Measurements from ENCODE around the gene PRKCE.
"Not testable (repeated sequence)": the region's sequence is repeated elsewhere in the genome, so short reads cannot be mapped to it uniquely, and the experiment has no call there.

Gene PRKCE

DNA sequence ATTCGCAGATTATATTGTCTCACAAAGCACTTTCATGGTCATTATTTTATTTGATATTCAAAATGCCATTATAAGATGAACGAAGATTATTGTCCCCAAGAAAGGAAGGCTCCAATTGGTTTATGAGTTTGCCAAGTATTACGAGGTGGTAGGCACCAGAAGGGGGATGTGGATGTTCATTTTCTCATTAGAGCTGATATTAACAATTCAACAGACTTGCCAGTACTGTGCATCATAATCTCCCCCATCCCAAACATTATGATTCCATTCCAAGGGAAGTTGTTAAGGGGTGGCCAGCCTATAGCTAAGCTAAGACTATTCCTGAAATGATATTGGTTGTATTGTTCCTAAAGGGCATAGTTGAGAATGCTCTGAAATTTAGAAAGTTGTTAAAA is 257.7 kb downstream of the PRKCE start:
- Mint-ChIP-seq H3K4me3 (no peak overlapping the region), H3K27ac (no peak overlapping the region), H3K9me3 (no peaks in the 10 kb centered on the region), H3K27me3 (ENCODE audit: low read depth) (no peaks in the 10 kb centered on the region), H3K4me1 (ENCODE audit: low read depth) (peaks cover 5% of the 10 kb centered on the region), H3K36me3 (ENCODE audit: low read depth) (no peaks in the 10 kb centered on the region)
- DNase-seq (ENCODE audit: low spot score): no peak

DNA sequence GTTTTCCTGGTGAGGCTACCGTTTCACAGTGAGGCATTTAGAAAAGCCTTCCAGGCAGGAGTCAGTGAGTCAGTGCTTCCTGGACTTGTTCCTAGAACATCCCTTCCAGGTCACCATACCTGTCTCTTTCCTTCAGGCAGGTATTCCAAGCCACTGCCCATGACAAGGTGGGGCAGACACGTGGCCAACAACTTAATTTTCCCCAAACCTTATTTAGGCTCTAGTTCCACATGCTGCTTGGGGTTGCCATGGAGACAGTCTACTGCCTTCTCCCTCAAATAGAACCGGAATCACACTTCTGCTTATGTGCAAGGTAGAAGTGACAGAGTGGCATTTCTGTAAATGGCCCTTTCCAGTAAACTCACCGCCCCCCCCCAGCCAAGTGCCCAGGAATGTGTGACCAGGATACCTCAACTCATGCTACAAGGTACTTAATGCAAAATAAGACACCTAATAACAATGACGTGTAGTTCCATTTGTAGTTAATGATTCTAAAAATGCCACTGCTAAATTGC is 258.3 kb downstream of the PRKCE start:
- Mint-ChIP-seq H3K27ac (no peak overlapping the region), H3K4me3 (no peak overlapping the region), H3K27me3 (ENCODE audit: low read depth) (no peaks in the 10 kb centered on the region), H3K4me1 (ENCODE audit: low read depth) (no peaks in the 10 kb centered on the region), H3K36me3 (ENCODE audit: low read depth) (no peaks in the 10 kb centered on the region), H3K9me3 (no peaks in the 10 kb centered on the region)
- DNase-seq (ENCODE audit: low spot score): no peak

GRCh38 chr2:45910473-45911060 is 259.1 kb downstream of the PRKCE start:
- Mint-ChIP-seq H3K9me3 (no peaks in the 10 kb centered on the region), H3K27ac (no peak overlapping the region), H3K4me3 (no peak overlapping the region), H3K27me3 (ENCODE audit: low read depth) (no peaks in the 10 kb centered on the region), H3K4me1 (ENCODE audit: low read depth) (no peaks in the 10 kb centered on the region), H3K36me3 (ENCODE audit: low read depth) (no peaks in the 10 kb centered on the region)
- no peak for DNase-seq (ENCODE audit: low spot score)

- Mint-ChIP-seq H3K36me3 (ENCODE audit: low read depth) (no peaks in the 10 kb centered on the region), H3K4me3 (no peak overlapping the region), H3K27me3 (ENCODE audit: low read depth) (no peaks in the 10 kb centered on the region), H3K4me1 (ENCODE audit: low read depth) (peaks cover 2% of the 10 kb centered on the region), H3K9me3 (no peaks in the 10 kb centered on the region), H3K27ac (no peak overlapping the region)
- no peak for DNase-seq (ENCODE audit: low spot score)
These were observed 260.1 kb downstream of the PRKCE start for GRCh38 chr2:45911538-45911937.

DNA sequence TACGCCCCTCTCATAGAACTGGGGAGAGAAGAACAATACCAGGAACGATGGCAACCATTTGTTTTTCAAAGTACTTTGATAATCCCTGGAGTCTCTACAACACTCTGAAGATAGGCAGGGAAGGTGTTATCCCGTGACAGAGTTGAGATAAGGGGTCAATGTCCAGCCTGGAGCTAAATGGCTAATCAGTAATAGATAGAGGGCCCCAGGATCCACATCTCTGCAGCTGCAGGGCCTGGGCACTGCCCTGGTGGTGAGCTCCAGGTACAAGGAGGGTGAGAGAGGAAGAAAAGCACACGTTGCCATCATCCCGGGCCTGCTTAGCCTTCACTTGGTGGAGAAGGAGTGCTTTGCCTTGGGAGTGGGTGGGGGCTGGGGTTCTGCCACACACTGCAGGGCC is 260.6 kb downstream of the PRKCE start:
- no peak overlapping the region for H3K27ac Mint-ChIP-seq
- peaks cover 6% of the 10 kb centered on the region for H3K4me1 Mint-ChIP-seq (ENCODE audit: low read depth)
- H3K36me3 Mint-ChIP-seq (ENCODE audit: low read depth): no peaks in the 10 kb centered on the region
- no peaks in the 10 kb centered on the region for H3K9me3 Mint-ChIP-seq
- no peaks in the 10 kb centered on the region for H3K27me3 Mint-ChIP-seq (ENCODE audit: low read depth)
- no peak for DNase-seq (ENCODE audit: low spot score)
- H3K4me3 Mint-ChIP-seq: no peak overlapping the region

GRCh38 chr2:45913539-45913938 is 262.1 kb downstream of the PRKCE start:
- Mint-ChIP-seq H3K4me3 (no peak overlapping the region), H3K36me3 (ENCODE audit: low read depth) (no peaks in the 10 kb centered on the region), H3K9me3 (no peaks in the 10 kb centered on the region), H3K27ac (no peak overlapping the region), H3K27me3 (ENCODE audit: low read depth) (no peaks in the 10 kb centered on the region), H3K4me1 (ENCODE audit: low read depth) (peaks cover 6% of the 10 kb centered on the region)
- DNase-seq (ENCODE audit: low spot score): no peak

DNA sequence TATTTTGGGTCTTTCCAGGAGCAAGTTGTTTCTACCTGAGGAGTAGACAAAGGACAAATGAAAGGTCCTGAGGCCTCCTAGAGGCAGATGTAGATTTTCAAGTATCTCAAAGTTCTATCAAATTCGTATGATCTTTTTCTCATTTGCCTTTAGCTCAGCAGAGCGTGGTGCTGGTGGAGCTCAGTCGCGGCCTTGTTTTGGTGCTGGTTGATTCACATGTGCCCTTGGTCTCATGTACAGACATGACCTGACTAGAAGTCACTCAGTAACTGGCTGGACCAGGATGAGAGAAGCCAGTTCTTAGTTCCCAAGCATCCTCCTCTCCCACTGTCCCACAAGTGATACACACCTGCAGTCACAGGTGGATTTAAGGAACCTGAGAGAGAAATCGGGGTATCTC is 264.0 kb downstream of the PRKCE start:
- Mint-ChIP-seq H3K27me3 (ENCODE audit: low read depth) (no peaks in the 10 kb centered on the region), H3K4me3 (no peak overlapping the region), H3K36me3 (ENCODE audit: low read depth) (no peaks in the 10 kb centered on the region), H3K4me1 (ENCODE audit: low read depth) (peaks cover 15% of the 10 kb centered on the region), H3K9me3 (no peaks in the 10 kb centered on the region), H3K27ac (no peak overlapping the region)
- DNase-seq (ENCODE audit: low spot score): no peak

DNA sequence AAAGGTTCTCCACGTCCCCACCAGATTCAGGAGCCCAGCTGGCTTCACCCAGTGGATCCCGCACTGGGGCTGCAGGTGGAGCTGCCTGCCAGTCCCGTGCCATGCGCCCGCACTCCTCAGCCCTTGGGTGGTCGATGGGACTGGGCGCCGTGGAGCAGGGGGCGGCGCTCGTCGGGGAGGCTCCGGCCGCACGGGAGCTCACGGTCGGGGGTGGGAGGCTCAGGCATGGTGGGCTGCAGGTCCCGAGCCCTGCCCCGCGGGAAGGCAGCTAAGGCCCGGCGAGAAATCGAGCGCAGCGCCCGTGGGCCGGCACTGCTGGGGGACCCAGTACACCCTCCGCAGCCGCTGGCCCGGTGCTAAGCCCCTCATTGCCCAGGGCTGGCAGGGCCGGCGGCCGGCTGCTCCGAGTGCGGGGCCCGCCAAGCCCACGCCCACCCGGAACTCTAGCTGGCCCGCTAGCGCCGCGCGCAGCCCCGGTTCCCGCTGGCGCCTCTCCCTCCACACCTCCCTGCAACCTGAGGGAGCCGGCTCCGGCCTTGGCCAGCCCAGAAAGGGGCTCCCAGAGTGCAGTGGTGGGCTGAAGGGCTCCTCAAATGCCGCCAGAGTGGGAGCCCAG is 266.2 kb downstream of the PRKCE start:
- DNase-seq (ENCODE audit: low spot score); H3K9me3 Mint-ChIP-seq; H3K36me3 Mint-ChIP-seq (ENCODE audit: low read depth); H3K27me3 Mint-ChIP-seq (ENCODE audit: low read depth); H3K27ac Mint-ChIP-seq; H3K4me3 Mint-ChIP-seq: not testable (repeated sequence)
- H3K4me1 Mint-ChIP-seq (ENCODE audit: low read depth): peaks cover 15% of the 10 kb centered on the region

GRCh38 chr2:45918463-45919159 is 267.1 kb downstream of the PRKCE start:
- no peak overlapping the region for H3K4me3 Mint-ChIP-seq
- H3K9me3 Mint-ChIP-seq: no peaks in the 10 kb centered on the region
- H3K27ac Mint-ChIP-seq: no peak overlapping the region
- H3K36me3 Mint-ChIP-seq (ENCODE audit: low read depth): no peaks in the 10 kb centered on the region
- DNase-seq (ENCODE audit: low spot score): no peak
- H3K4me1 Mint-ChIP-seq (ENCODE audit: low read depth): peaks cover 15% of the 10 kb centered on the region
- H3K27me3 Mint-ChIP-seq (ENCODE audit: low read depth): no peaks in the 10 kb centered on the region

DNA sequence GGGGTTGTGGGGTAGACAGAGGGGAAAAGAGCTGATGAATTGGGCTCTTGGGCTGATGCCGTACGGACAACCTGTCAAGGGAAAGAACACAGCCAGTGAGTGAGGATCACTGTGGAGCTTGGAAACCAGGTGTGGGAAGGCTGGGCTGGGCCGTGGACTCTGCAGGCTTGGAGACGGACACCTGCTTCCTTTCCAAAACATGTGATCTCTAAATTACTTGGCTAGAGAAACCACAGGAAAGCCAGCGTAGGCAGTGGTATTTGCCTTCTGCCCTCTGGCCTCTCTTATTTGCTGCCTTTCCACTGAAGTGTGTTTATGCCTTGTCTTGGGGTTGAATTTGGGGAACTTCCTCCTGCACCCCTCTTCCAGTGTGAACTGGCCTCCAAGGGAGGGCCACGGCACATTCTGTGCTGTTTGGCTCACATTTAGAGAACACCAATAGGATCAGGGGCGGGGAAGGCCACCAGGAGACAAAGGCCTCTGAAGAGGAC is 267.7 kb downstream of the PRKCE start:
- Mint-ChIP-seq H3K27me3 (ENCODE audit: low read depth) (no peaks in the 10 kb centered on the region), H3K36me3 (ENCODE audit: low read depth) (no peaks in the 10 kb centered on the region), H3K9me3 (no peaks in the 10 kb centered on the region), H3K4me3 (no peak overlapping the region), H3K27ac (no peak overlapping the region), H3K4me1 (ENCODE audit: low read depth) (peaks cover 15% of the 10 kb centered on the region)
- no peak for DNase-seq (ENCODE audit: low spot score)

GRCh38 chr2:45919711-45920111 is 268.2 kb downstream of the PRKCE start:
- Mint-ChIP-seq H3K4me1 (ENCODE audit: low read depth) (peaks cover 15% of the 10 kb centered on the region), H3K27ac (no peak overlapping the region), H3K4me3 (no peak overlapping the region), H3K36me3 (ENCODE audit: low read depth) (no peaks in the 10 kb centered on the region), H3K27me3 (ENCODE audit: low read depth) (no peaks in the 10 kb centered on the region), H3K9me3 (no peaks in the 10 kb centered on the region)
- DNase-seq (ENCODE audit: low spot score): no peak

DNA sequence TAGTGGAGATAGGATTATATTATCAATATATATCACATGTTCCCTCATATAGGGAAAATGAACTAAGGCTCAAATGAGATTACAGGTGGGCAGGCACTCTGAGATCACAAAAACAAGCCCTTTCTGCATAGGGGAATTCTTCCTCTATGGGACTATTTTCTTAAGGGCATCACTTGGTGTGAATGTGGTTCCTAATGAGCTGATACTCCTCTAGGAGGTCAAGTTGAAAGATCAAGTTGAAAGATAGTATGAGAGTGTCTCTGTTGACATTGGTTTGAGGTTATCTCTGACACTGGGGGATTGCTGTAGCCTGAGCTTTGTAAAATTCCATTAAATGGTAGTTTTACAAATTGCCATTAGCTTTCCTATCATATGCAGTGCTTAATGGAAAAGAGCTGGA is 270.4 kb downstream of the PRKCE start:
- no peaks in the 10 kb centered on the region for H3K36me3 Mint-ChIP-seq (ENCODE audit: low read depth)
- H3K9me3 Mint-ChIP-seq: no peaks in the 10 kb centered on the region
- peaks cover 10% of the 10 kb centered on the region for H3K4me1 Mint-ChIP-seq (ENCODE audit: low read depth)
- DNase-seq (ENCODE audit: low spot score): no peak
- H3K27me3 Mint-ChIP-seq (ENCODE audit: low read depth): no peaks in the 10 kb centered on the region
- no peak overlapping the region for H3K27ac Mint-ChIP-seq
- no peak overlapping the region for H3K4me3 Mint-ChIP-seq

DNA sequence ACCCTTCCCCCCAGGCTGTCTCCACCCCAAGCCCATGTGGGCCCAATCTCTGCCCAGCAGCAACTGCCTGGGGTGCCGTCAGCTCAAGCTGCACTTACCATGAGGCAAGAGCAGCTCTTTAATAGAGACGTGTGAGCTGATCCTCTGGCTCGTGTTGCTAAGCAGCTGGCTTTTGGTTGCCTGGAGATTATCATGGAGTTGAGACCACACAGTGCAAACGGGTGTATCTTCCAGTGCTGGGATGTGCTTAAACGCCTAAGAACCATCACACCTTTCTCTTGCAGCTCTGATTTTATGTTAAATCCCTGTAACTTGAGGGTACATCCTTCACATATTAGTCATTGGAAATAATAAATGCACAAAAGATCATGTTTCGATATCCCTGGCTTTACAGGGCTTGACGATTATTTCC is 271.1 kb downstream of the PRKCE start:
- no peaks in the 10 kb centered on the region for H3K27me3 Mint-ChIP-seq (ENCODE audit: low read depth)
- no peak overlapping the region for H3K4me3 Mint-ChIP-seq
- H3K4me1 Mint-ChIP-seq (ENCODE audit: low read depth): peaks cover 9% of the 10 kb centered on the region
- H3K9me3 Mint-ChIP-seq: no peaks in the 10 kb centered on the region
- H3K27ac Mint-ChIP-seq: no peak overlapping the region
- no peak for DNase-seq (ENCODE audit: low spot score)
- H3K36me3 Mint-ChIP-seq (ENCODE audit: low read depth): no peaks in the 10 kb centered on the region

DNA sequence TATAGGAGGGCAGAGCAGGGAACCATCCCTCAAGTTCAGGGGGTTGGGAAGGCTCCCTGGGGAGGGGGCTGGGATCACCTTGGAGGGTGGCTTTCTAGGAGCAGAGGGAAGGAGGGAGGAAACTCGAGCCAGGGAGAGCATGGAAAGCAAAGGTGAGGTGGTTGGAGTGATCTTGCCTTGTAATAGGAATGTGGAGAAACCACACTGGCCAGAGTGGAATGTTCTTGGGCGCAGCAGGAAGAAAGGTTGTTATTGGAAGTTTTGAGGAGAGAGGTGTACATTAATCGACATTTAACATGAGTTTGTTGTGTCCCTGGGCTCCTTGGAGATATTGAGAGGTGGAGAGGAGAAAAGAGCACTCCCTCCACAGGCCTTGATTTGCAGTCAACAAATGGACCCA is 272.2 kb downstream of the PRKCE start:
- H3K4me3 Mint-ChIP-seq: no peak overlapping the region
- peaks cover 9% of the 10 kb centered on the region for H3K4me1 Mint-ChIP-seq (ENCODE audit: low read depth)
- H3K36me3 Mint-ChIP-seq (ENCODE audit: low read depth): no peaks in the 10 kb centered on the region
- no peak for DNase-seq (ENCODE audit: low spot score)
- no peaks in the 10 kb centered on the region for H3K27me3 Mint-ChIP-seq (ENCODE audit: low read depth)
- no peak overlapping the region for H3K27ac Mint-ChIP-seq
- no peaks in the 10 kb centered on the region for H3K9me3 Mint-ChIP-seq
